HAP-1 (cell line): ENCODE results near the gene WDCP.
A peak's percentile ranks its signal among the peaks of the same experiment; 100 is the strongest.
"Not testable (repeated sequence)": the region's sequence is repeated elsewhere in the genome, so short reads cannot be mapped to it uniquely, and the experiment has no call there.

ENCODE experiments used
- DNase-seq, 2 experiments: peaks; one replicate each; pipeline ENCODE4 v3.0.0-alpha.2; 2016 to 2020; ENCODE audit warnings: low spot score in 2 of 2
- H3K27me3 ChIP-seq: fragments of 250-450 bp; sonication (Bioruptor Pico); 2 replicates; pipeline ENCODE4 v1.5.1; 2020; ENCODE audit warnings: low read depth, mild to moderate bottlenecking, moderate library complexity
- H3K36me3 ChIP-seq: fragments of 250-450 bp; sonication (Bioruptor Pico); replicated peaks from 2 replicates; pipeline ENCODE4 v1.5.1; 2020; ENCODE audit warnings: mild to moderate bottlenecking
- H3K4me1 ChIP-seq: fragments of 250-450 bp; sonication (Bioruptor Pico); 2 replicates; pipeline ENCODE4 v1.5.1; 2020; ENCODE audit warnings: mild to moderate bottlenecking
- H3K4me3 ChIP-seq: fragments of 250-450 bp; sonication (Bioruptor Pico); 2 replicates; pipeline ENCODE4 v1.5.1; 2020; ENCODE audit warnings: mild to moderate bottlenecking, moderate library complexity
- H3K9me3 ChIP-seq: fragments of 250-450 bp; sonication (Bioruptor Pico); 2 replicates; pipeline ENCODE4 v1.5.1; 2020; ENCODE audit warnings: mild to moderate bottlenecking, moderate library complexity
- in situ Hi-C: fragments of 300-500 bp; cut with MboI; formaldehyde crosslinking; loops from 3 replicates; pipeline ENCODE4 v1.14.3; 2020; ENCODE audit warnings: low sequenced_read_pairs, inconsistent platforms, mixed read lengths

The WDCP gene

DNA sequence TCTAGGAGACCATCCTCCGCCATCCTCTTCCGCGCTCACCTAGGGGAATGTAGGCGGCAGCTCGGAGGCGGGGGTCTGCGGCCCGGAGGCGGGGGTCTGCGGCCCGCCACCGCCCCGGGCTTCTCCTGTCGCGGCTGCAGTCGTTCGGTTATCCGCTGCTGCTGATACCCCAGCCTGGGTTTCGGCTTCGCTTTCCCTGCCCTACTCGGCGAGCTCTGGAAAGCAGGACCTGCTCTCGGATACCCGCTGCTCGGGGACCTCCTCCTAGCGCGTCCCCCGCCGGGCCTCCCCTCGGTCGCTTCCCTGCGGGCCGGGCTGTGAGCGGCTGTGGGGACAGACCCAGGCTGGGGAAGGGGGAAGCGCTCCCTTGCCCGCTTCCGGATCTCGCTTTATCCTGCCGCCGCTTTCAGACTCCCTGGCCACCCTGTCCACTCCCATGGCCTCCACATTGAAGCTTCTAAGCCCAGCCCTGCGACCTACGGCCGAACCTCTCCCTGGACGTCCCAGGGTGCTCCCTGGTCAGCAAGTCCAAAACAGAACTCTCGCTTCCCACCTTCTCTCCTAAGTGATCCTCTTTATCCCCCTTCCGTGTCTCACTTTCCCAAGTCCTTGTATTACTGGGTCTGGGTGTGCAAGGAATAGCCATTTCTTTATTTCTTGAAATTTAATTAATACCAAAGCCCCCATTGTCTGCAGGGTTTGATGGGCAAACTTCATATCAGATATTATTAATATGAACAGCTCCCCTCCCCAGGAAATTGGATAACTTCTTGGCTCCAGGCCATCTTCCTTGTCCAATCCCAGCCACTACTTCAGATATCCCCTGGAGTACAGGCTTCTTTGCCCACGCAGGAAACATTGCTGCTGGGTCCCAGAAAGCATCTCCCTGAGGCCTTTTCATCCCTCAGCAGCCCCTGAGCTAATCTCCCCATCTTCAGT, 3.1 kb upstream of the WDCP start:
- in situ Hi-C loops = no loop called here
- Histone ChIP-seq H3K9me3 (no peaks in the 10 kb centered on the region), H3K4me1 (peaks cover 15% of the 10 kb centered on the region), H3K4me3 (peak overlapping the region; percentile 74), H3K27me3 (no peaks in the 10 kb centered on the region), H3K36me3 (no peaks in the 10 kb centered on the region)
- DNase-seq = peak in 1 of 2 experiments; percentile 64

DNA sequence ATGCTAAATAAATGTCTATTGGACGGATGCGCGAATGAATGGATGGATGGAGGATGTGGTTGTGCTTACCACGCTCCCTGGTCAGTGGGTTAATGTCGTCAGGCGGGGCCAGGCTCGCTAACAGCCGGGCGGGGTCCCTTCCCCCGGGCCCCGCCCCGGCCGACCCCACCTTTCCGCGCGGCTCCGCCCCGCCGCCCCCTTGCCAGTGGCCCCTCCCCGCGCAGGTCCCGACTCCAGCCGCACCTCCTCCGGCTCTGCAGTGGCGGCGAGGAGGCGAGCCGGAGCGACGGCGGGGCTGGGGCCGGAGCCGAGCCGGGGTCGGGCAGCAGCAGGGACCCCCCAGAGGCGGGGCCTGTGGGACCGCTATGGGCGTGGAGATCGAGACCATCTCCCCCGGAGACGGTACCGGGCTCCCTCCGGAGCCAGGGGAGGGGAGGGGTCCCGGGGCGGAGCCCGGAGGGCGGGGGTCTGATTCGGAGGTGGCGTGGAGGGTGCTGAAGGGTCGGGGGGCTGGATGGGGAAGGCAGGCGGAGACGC, 2.4 kb upstream of the WDCP start, which contains the start of gene FKBP1B:
Gene FKBP1B (plus strand): TSS at position 257 of the 537 bp plus-strand sequence. CDS start 109 bp downstream, at position 366.
- no peaks in the 10 kb centered on the region for H3K36me3 ChIP-seq
- no peaks in the 10 kb centered on the region for H3K27me3 ChIP-seq
- peaks cover 15% of the 10 kb centered on the region for H3K4me1 ChIP-seq
- DNase-seq = peak; percentile 85 to 94
- H3K4me3 ChIP-seq = peak within 1 kb of the TSS; percentile 74
- in situ Hi-C loops = no loop called here
- H3K9me3 ChIP-seq = no peaks in the 10 kb centered on the region

DNA sequence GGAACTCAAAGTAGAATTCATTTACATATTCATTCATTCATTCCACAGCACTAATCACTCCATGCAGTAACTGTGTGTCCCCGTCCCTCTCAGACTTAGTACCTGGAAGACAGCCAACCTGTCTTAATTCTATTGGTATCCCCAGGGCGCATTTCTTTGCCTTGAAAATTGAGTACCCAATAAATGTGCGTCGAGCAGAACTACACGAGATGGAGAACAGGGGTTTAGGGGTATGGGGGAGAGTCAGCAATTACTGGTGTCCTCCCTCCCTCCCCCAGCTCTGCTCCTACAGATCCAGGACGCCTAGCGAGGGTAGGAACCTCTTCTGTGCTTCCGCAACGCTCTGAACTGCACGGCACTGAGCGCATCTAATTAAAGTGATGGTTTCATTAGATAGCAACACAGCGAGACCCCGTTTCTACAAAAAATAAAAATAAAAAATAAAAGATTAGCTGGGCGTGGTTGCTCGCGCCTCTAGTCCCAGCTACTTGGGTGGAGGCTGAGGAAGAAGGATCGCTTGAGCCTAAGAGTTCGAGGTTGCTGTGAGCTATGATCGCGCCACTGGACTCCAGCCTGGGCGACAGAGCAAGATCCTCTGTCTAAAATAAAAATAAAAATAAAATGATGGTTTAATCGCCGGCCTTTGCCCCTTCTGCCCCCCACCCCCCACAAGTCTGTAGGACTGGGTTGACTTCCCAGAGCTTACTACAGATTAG, 1.7 kb upstream of the WDCP start:
- in situ Hi-C loops = no loop called here
- Histone ChIP-seq H3K27me3 (no peaks in the 10 kb centered on the region), H3K36me3 (no peaks in the 10 kb centered on the region), H3K4me3 (peak overlapping the region; percentile 74), H3K9me3 (no peaks in the 10 kb centered on the region), H3K4me1 (peaks cover 15% of the 10 kb centered on the region)
- peak; percentile 42 to 48 for DNase-seq

DNA sequence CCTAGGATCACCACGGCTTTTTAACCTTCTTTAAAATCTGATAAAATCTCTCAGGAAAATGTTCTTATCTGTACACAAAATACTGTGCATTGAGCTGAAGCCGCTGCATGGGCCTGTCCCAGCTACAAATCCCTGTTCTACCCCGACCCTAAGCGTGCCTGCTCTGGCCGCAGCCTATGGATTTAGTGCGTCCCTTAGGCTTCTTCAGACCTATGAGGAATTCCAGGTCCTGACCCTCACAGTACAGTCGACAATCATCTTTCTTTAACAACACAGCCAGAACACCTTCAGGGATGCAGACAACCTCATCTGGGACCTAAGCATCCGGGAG, 477 bp upstream of the WDCP start:
- Histone ChIP-seq H3K4me3 (peak overlapping the region; percentile 63), H3K27me3 (no peaks in the 10 kb centered on the region), H3K36me3 (no peaks in the 10 kb centered on the region), H3K4me1 (peaks cover 15% of the 10 kb centered on the region), H3K9me3 (no peaks in the 10 kb centered on the region)
- in situ Hi-C loops = no loop called here
- DNase-seq = no peak

DNA sequence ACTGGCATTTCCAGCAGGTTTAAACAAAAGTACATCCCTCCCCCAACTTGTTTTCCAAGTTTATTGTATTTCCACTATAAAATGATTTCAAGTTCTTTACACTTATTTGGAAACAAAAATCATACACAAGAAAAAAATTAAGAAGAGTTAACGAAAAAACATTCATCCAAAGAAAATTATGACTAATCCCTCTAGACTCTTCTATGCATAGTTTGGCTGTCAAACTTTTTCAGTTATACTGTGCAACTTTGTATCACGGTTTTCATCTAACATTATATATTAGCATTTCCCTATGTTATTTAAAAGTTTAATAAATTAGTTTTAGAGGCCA, 627 bp downstream of the WDCP start:
- DNase-seq = peak in 1 of 2 experiments; percentile 3
- Histone ChIP-seq H3K9me3 (no peaks in the 10 kb centered on the region), H3K4me3 (peak overlapping the region; percentile 63), H3K27me3 (no peaks in the 10 kb centered on the region), H3K36me3 (no peaks in the 10 kb centered on the region), H3K4me1 (peaks cover 15% of the 10 kb centered on the region)
- in situ Hi-C loops = no loop called here

DNA sequence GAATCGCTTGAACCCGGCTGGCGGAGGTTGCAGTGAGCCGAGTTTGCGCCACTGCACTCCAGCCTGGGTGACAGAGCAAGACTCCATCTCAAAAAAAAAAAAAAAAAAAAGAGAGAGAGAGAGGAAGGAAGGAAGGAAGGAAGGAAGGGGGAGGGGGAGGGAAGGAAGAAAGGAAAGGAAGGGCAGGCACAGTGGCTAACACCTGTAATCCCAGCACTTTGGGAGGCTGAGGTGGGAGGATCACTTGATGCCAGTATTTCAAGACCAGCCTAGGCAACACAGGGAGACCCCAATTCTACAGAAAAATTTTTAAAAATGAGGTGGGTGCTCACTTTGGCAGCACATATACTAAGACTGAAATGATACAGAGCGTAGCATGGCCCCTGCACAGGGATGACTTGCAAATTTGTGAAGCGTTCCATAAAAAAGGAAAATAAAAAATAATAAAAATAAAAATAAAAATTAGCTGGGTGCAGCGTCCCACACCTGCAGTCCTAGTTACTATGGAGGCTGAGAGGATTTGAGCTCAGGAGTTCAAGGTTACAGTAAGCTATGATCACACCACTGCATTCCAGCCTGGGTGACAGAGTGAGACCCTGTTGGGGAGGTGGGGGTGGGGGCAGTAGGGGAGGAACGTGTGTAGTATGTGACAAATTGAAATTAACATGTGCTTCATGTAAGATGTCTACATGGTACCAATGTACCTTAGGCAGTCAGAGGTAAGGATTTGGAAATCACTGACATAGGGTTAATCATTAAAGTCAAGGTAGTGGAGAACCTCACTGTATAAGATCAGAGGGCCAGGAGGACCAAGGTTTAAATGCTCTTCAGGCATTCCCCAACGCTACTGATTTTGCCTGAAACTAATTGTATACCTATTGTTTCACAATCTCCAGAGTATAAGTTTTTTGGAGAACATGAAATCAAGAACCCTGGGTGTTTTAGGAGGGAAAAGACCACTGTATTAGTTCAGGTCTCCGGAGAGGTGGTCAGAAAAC, 1.4 kb downstream of the WDCP start:
- in situ Hi-C loops = no loop called here
- H3K9me3 ChIP-seq = no peaks in the 10 kb centered on the region
- no peaks in the 10 kb centered on the region for H3K27me3 ChIP-seq
- DNase-seq = no peak
- peak overlapping the region; percentile 63 for H3K4me3 ChIP-seq
- H3K36me3 ChIP-seq = no peaks in the 10 kb centered on the region
- H3K4me1 ChIP-seq = peaks cover 15% of the 10 kb centered on the region

DNA sequence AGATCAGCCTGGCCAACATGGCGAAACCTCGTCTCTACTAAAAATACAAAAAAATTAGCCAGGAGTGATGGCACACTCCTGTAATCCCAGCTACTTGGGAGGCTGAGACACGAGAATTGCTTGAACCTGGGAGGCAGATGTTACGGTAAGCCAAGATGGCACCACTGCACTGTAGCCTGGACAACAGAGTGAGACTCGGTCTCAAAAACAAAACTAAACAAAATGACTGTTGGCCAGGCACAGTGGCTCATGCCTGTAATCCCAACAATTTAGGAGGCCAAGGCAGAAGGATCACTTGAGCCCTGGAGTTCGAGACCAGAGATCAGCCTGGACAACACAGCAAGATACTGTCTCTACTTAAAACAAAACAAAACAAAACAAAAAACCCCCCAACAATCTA, 4.1 kb downstream of the WDCP start:
- DNase-seq, H3K27me3 ChIP-seq, H3K4me3 ChIP-seq, H3K9me3 ChIP-seq, H3K4me1 ChIP-seq, in situ Hi-C loops: not testable (repeated sequence)
- peaks cover 12% of the 10 kb centered on the region for H3K36me3 ChIP-seq

DNA sequence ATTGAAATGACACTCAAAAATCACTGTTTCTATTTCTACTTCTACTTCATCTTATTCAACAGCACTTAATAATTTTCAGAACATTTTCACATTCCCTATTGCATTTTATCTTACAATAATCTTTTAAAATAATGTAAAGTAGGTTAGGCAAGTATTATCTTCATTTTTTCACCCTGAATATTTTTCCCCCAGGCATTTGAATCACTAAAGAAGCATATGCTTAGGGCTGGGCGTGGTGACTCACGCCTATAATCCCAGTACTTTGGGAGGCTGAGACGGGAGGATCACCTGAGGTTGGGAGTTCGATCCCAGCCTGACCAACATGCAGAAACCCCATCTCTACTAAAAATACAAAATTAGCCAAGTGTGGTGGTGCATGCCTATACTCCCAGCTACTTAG, 6.7 kb downstream of the WDCP start:
- H3K36me3 ChIP-seq = peaks cover 23% of the 10 kb centered on the region
- no peak for DNase-seq
- in situ Hi-C loops = no loop called here
- no peaks in the 10 kb centered on the region for H3K27me3 ChIP-seq
- H3K4me3 ChIP-seq = no peak overlapping the region
- no peaks in the 10 kb centered on the region for H3K9me3 ChIP-seq
- H3K4me1 ChIP-seq = no peaks in the 10 kb centered on the region

DNA sequence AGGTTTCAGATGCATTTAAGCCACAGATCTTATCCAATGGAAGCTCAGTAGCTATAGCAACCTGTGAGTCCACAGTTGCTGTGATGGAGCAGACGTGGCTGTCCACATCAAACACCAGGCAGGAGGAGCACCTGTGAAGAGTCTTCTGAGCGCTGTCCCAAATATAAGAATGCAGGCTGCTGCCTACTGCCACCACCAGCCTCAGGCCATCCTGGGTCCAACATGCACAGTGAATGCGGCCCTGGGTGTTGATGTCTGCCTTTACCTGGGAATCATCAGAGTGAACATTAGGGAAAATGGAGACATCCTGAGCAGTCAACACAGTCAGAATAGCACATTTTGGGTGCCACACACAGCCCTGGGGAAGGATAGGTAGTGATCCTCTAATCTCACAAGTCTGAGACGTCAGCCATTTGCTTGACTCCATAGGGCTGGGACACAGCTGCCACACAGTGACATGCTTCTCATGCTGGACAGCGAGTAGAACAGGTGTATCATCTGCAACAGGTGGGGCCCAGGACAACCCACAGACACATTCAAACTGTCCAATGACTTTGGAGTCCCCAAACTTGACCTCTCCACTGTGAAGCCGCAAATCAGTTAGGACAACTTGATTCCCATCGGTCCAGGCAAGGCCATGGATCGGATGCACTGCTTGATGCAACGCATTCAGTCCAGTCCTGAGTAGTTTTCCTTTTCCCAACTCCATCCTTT, 8.2 kb downstream of the WDCP start:
- Histone ChIP-seq H3K4me1 (no peaks in the 10 kb centered on the region; the same call in 1 of the 2 replicates), H3K9me3 (no peaks in the 10 kb centered on the region), H3K4me3 (no peak overlapping the region), H3K36me3 (peaks cover 23% of the 10 kb centered on the region), H3K27me3 (no peaks in the 10 kb centered on the region)
- in situ Hi-C loops = no loop called here
- DNase-seq = no peak

DNA sequence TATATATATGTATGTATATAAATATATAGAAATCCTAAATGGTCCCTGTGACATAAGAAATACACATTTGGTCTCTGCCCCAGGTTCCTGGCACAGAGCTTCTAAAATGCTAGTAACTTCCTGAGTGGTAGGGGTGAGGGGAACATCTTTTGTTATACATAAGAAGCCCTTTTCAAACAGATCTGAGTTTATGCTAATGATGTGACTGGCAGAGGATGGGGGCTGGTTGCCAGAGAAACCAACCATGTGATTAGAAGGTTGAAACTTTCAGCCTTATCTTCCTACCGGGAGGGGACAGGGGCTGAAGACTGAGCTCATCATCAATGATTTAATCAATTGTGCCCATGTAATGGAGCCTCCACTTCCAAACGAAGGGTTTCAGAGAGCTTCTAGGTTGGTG, 21.0 kb downstream of the WDCP start:
- in situ Hi-C loops = no loop called here
- Histone ChIP-seq H3K4me3 (no peak overlapping the region), H3K4me1 (peaks cover 12% of the 10 kb centered on the region), H3K27me3 (no peaks in the 10 kb centered on the region), H3K9me3 (no peaks in the 10 kb centered on the region), H3K36me3 (peaks cover 34% of the 10 kb centered on the region)
- peak; percentile 74 to 95 for DNase-seq

DNA sequence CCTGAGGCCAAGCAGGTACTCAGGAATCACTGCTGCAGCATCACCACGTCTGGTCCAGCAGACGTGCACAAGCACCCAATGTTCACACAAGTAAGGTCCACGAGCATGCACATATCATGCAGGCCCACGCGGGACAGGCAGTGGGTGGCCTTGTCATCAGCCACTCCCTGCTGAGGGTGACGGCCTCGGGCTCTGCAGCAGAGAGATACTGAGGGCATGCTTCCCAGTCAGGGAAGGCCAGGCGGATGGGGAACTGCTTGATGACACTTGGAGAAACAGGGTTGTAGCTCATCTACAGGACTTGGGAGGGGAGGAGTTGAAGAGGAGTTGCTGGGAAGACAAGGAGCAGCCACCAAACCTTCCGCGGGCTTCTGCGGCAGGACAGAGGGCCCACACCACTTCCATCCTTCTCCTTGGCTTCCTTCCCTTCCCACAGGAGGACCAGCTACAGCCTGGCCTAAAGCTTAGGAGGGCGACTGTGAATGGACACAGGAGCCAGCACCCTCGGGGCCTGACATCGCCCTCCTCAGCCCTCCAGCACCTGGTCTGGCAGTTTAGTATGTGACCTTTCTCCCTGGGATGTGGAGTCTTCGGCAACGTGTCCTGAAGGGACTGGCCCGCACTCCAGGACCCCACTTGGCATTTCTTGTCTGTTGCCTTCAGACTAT, 22.1 kb downstream of the WDCP start:
- no peaks in the 10 kb centered on the region for H3K27me3 ChIP-seq
- peaks cover 23% of the 10 kb centered on the region for H3K36me3 ChIP-seq
- peaks cover 14% of the 10 kb centered on the region for H3K4me1 ChIP-seq
- in situ Hi-C loops = no loop called here
- H3K4me3 ChIP-seq = no peak overlapping the region
- no peaks in the 10 kb centered on the region for H3K9me3 ChIP-seq
- no peak for DNase-seq

DNA sequence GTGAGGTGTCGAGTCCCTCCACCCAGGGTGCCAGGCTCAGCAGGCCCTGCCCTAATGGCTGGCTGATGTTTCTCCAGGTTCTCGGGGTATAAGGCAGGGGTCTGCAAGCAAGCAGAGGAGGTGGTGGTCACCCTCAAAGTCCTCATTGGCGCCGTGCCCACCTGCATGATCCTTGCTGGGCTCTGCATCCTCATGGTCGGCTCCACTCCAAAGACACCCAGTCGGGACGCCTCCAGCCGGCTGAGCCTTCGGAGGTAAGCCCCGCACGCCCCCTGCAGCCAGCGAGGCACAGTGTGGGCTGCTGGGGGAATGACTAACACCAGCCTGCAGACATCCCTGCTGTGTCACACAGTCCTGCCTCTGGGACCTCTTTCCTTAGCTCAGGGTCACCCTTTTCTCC, 23.2 kb downstream of the WDCP start:
- H3K36me3 ChIP-seq = peaks cover 13% of the 10 kb centered on the region
- no peaks in the 10 kb centered on the region for H3K27me3 ChIP-seq
- H3K4me3 ChIP-seq = no peak overlapping the region
- H3K4me1 ChIP-seq = peaks cover 14% of the 10 kb centered on the region
- DNase-seq = no peak
- no peaks in the 10 kb centered on the region for H3K9me3 ChIP-seq
- in situ Hi-C loops = no loop called here
